Liver (tissue), 3 donors: ENCODE results near the gene SMIM45.

Source experiments
- ATF3 ChIP-seq: IDR thresholded peaks from 2 replicates; pipeline ENCODE4 v1.6.1; 2016; ENCODE audit warnings: antibody characterized with exemption
- CTCF ChIP-seq: fragments of 150-350 bp; IDR thresholded peaks from 2 replicates; pipeline ENCODE4 v1.5.1; 2017; ENCODE audit warnings: improper control_type of control experiment, low read depth, low read length; ENCODE audit not compliant: missing input control
- EGR1 ChIP-seq, 2 donors: IDR thresholded peaks; 2 replicates each; pipeline ENCODE4 v1.6.1; 2016 to 2018; ENCODE audit warnings: antibody characterized with exemption in 2 of 2, low read depth in 2 of 2
- JUND ChIP-seq, 2 donors: IDR thresholded peaks; 2 replicates each; pipeline ENCODE4 v1.6.1; 2016; ENCODE audit warnings: antibody characterized with exemption in 2 of 2
- RXRA ChIP-seq, 2 donors: IDR thresholded peaks; 2 replicates each; pipeline ENCODE4 v1.6.1; 2017 to 2018; ENCODE audit warnings: antibody characterized with exemption in 2 of 2, mild to moderate bottlenecking in 1 of 2
- donor health status: healthy.
- donor health status: healthy.

- TF ChIP-seq CTCF (no peak), RXRA (IDR thresholded peaks at IDR 0.05) (no peak), JUND (IDR thresholded peaks at IDR 0.05) (no peak), EGR1 (IDR thresholded peaks at IDR 0.05; ENCODE audit: low read depth in 2 of 2) (no peak), ATF3 (no peak)
These were observed 38.0 kb upstream of the SMIM45 start for GRCh38 chr22:41913842-41914534.
